NCI-H1105 treated with DMSO at 0.1 percent for 48 hours (cell line): ENCODE data around the gene TMEM243.
"Not testable (repeated sequence)": the region's sequence is repeated elsewhere in the genome, so short reads cannot be mapped to it uniquely, and the experiment has no call there.

Source experiments
- DNase-seq: peaks from one replicate; lab custom pipeline; 2025; lab: John Stamatoyannopoulos, UW

TMEM243 gene

GRCh38 chr7:87210506-87210905 is 9.0 kb downstream of the TMEM243 start:
- no peak for DNase-seq

GRCh38 chr7:87209295-87209924 is 10.1 kb downstream of the TMEM243 start:
- DNase-seq = no peak

- DNase-seq = no peak
These were observed 13.2 kb downstream of the TMEM243 start for GRCh38 chr7:87206361-87206760.

GRCh38 chr7:87205701-87206100 is 13.8 kb downstream of the TMEM243 start:
- not testable (repeated sequence) for DNase-seq

- DNase-seq = no peak
These were observed 14.6 kb downstream of the TMEM243 start for GRCh38 chr7:87204933-87205332.

GRCh38 chr7:87203929-87204328 is 15.6 kb downstream of the TMEM243 start:
- not testable (repeated sequence) for DNase-seq

GRCh38 chr7:87202705-87203104 is 16.8 kb downstream of the TMEM243 start:
- DNase-seq = no peak

GRCh38 chr7:87202208-87202607 is 17.3 kb downstream of the TMEM243 start:
- DNase-seq = no peak

GRCh38 chr7:87199700-87200450 is 19.7 kb downstream of the TMEM243 start:
- no peak for DNase-seq

GRCh38 chr7:87199241-87199640 is 20.3 kb downstream of the TMEM243 start:
- no peak for DNase-seq

- DNase-seq = no peak
These were observed 25.6 kb downstream of the TMEM243 start for GRCh38 chr7:87193912-87194311.

GRCh38 chr7:87192784-87193487 is 26.6 kb downstream of the TMEM243 start:
- DNase-seq = no peak

- no peak for DNase-seq
These were observed 28.7 kb downstream of the TMEM243 start for GRCh38 chr7:87190783-87191182.

- DNase-seq = no peak
These were observed 30.6 kb downstream of the TMEM243 start for GRCh38 chr7:87188930-87189329.

- no peak for DNase-seq
These were observed 32.4 kb downstream of the TMEM243 start for GRCh38 chr7:87187120-87187519.

- DNase-seq = no peak
These were observed 40.4 kb downstream of the TMEM243 start for GRCh38 chr7:87179180-87179579.

GRCh38 chr7:87178320-87178719 is 41.2 kb downstream of the TMEM243 start:
- no peak for DNase-seq

GRCh38 chr7:87173471-87173870 is 46.1 kb downstream of the TMEM243 start:
- no peak for DNase-seq

GRCh38 chr7:87171282-87171934 is 48.1 kb downstream of the TMEM243 start:
- no peak for DNase-seq

- no peak for DNase-seq
These were observed 48.7 kb downstream of the TMEM243 start for GRCh38 chr7:87170828-87171227.

- DNase-seq = no peak
These were observed 55.1 kb downstream of the TMEM243 start for GRCh38 chr7:87164433-87164832.

GRCh38 chr7:87159538-87159937 is 60.0 kb downstream of the TMEM243 start:
- no peak for DNase-seq

- DNase-seq = no peak
These were observed 62.8 kb downstream of the TMEM243 start for GRCh38 chr7:87156709-87157108.
